BLaER1 treated with 17β-estradiol and CSF1 and Interleukin-3, amounts not matched to agents 10 nM and 100 nM (cell line): ENCODE results near the gene MAP1B.

Experiments used
- H3K27ac ChIP-seq, 11 experiments: shearing (Covaris generic); formaldehyde crosslinking; 2 replicates each; pipeline ENCODE4 v1.8.1; 2022
- H3K27me3 ChIP-seq, 11 experiments: shearing (Covaris generic); formaldehyde crosslinking; 2 replicates each; pipeline ENCODE4 v1.8.1; 2022
- H3K36me3 ChIP-seq, 11 experiments: shearing (Covaris generic); formaldehyde crosslinking; 2 replicates each; pipeline ENCODE4 v1.8.1; 2022
- H3K4me1 ChIP-seq, 10 experiments: shearing (Covaris generic); formaldehyde crosslinking; 2 replicates each; pipeline ENCODE4 v1.8.1; 2022
- H3K4me2 ChIP-seq, 11 experiments: shearing (Covaris generic); formaldehyde crosslinking; 2 replicates each; pipeline ENCODE4 v1.8.1; 2022
- H3K4me3 ChIP-seq, 10 experiments: shearing (Covaris generic); formaldehyde crosslinking; 2 replicates each; pipeline ENCODE4 v1.8.1; 2022
- H3K9ac ChIP-seq, 11 experiments: shearing (Covaris generic); formaldehyde crosslinking; 2 replicates each; pipeline ENCODE4 v1.8.1; 2022
- H3K9me3 ChIP-seq, 11 experiments: shearing (Covaris generic); formaldehyde crosslinking; replicated peaks in 1 of 11; 2 replicates each; pipeline ENCODE4 v1.8.1; 2022
- H4K20me1 ChIP-seq, 11 experiments: shearing (Covaris generic); formaldehyde crosslinking; 2 replicates each; pipeline ENCODE4 v1.8.1; 2022
- Cebpa-rat ChIP-seq, 11 experiments: shearing (Covaris generic); IDR thresholded peaks; 2 replicates each; pipeline ENCODE4 v1.8.1; 2022

The MAP1B gene

DNA sequence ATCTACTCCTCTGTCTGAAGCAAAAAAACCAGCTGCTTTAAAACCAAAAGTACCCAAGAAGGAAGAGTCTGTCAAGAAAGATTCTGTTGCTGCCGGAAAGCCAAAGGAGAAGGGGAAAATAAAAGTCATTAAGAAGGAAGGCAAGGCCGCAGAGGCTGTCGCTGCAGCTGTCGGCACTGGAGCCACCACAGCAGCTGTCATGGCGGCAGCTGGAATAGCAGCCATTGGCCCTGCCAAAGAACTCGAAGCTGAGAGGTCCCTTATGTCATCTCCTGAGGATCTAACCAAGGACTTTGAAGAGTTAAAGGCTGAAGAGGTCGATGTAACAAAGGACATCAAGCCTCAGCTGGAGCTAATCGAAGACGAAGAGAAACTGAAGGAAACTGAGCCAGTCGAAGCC lies 88.3 kb downstream of the MAP1B start:
- H3K4me3 ChIP-seq = no peak overlapping the region
- H4K20me1 ChIP-seq = no peaks in the 10 kb centered on the region
- TF ChIP-seq Cebpa-rat (IDR thresholded peaks at IDR 0.05) = no peak
- peak overlapping the region in 2 of 11 experiments; percentile 7 to 58; a peak in 3 of 22 replicates for H3K27ac ChIP-seq
- H3K4me1 ChIP-seq = peaks cover 12 to 20% (median 18%) of the 10 kb centered on the region in 10 experiments
- peak overlapping the region; percentile 25 to 57 (median 34); a peak in 17 of 22 replicates for H3K4me2 ChIP-seq
- peaks cover 43 to 96% (median 67%) of the 10 kb centered on the region in 11 experiments for H3K36me3 ChIP-seq
- H3K9ac ChIP-seq = no peak overlapping the region
- H3K9me3 ChIP-seq = peaks cover 3 to 26% (median 17%) of the 10 kb centered on the region in 11 experiments; a peak in 9 of 22 replicates
- no peaks in the 10 kb centered on the region for H3K27me3 ChIP-seq

DNA sequence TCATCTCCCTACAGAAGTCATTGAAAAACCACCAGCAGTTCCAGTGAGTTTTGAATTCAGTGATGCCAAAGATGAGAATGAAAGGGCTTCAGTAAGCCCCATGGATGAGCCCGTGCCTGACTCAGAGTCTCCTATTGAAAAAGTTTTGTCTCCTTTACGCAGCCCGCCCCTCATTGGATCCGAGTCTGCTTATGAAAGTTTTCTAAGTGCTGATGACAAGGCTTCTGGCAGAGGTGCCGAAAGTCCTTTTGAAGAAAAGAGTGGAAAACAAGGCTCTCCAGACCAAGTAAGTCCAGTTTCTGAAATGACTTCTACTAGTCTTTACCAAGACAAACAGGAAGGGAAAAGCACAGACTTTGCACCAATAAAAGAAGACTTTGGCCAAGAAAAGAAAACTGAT lies 90.1 kb downstream of the MAP1B start:
- Histone ChIP-seq H3K4me2 (no peak overlapping the region), H3K4me3 (no peak overlapping the region), H3K27me3 (no peaks in the 10 kb centered on the region), H3K27ac (no peak overlapping the region), H3K9ac (no peak overlapping the region), H4K20me1 (no peaks in the 10 kb centered on the region), H3K36me3 (peaks cover 37 to 96% (median 69%) of the 10 kb centered on the region in 11 experiments), H3K9me3 (peaks cover 3 to 26% (median 17%) of the 10 kb centered on the region in 11 experiments; a peak in 9 of 22 replicates), H3K4me1 (peaks cover 12 to 20% (median 18%) of the 10 kb centered on the region in 10 experiments)
- TF ChIP-seq Cebpa-rat (IDR thresholded peaks at IDR 0.05) = no peak

DNA sequence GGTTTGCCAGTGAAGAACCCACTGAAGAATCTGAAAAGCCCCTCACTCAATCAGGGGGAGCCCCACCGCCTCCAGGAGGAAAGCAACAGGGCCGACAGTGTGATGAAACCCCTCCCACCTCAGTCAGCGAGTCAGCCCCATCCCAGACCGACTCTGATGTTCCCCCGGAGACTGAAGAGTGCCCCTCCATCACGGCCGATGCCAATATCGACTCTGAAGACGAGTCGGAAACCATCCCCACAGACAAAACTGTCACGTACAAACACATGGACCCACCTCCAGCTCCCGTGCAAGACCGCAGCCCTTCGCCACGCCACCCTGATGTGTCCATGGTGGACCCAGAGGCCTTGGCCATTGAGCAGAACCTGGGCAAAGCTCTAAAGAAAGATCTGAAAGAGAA lies 92.4 kb downstream of the MAP1B start:
- Histone ChIP-seq H3K4me3 (no peak overlapping the region), H3K9ac (no peak overlapping the region), H4K20me1 (peaks cover 0 to 7% (median 0%) of the 10 kb centered on the region in 11 experiments; a peak in 1 of 22 replicates), H3K27ac (no peak overlapping the region), H3K27me3 (no peaks in the 10 kb centered on the region), H3K36me3 (peaks cover 44 to 96% (median 78%) of the 10 kb centered on the region in 11 experiments), H3K9me3 (peaks cover 3 to 20% (median 17%) of the 10 kb centered on the region in 11 experiments; a peak in 9 of 22 replicates), H3K4me2 (no peak overlapping the region), H3K4me1 (peaks cover 10 to 15% (median 11%) of the 10 kb centered on the region in 10 experiments)
- no peak for TF ChIP-seq Cebpa-rat (IDR thresholded peaks at IDR 0.05)

DNA sequence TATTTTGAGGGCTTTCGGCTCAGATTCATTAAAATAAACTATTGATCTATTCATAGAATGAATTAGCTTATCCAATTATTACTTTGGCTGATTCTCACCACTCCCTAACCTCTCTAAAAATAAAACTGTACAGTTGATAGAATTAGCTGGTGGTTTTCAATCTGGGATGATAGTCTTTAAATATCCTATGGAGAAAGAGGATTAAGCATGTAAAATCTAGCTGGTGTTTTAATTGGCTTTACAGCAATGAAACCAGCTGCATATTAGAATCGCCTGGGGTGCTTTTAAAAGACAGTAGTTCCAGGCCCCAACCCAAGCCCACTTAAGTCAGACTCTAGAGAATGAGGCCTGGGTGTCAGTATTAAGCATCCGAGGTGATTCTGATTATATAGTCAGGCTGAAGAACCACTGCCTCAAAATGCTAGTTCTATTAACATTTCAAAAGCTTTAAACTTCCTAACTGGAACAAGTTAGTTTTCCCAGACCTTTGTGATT lies 95.1 kb downstream of the MAP1B start:
- H3K27ac ChIP-seq = no peak overlapping the region
- no peaks in the 10 kb centered on the region for H3K27me3 ChIP-seq
- H3K9ac ChIP-seq = no peak overlapping the region
- no peak overlapping the region for H3K4me3 ChIP-seq
- peaks cover 0 to 7% (median 0%) of the 10 kb centered on the region in 11 experiments; a peak in 1 of 22 replicates for H4K20me1 ChIP-seq
- TF ChIP-seq Cebpa-rat (IDR thresholded peaks at IDR 0.05) = no peak
- H3K4me2 ChIP-seq = no peak overlapping the region
- peaks cover 49 to 99% (median 77%) of the 10 kb centered on the region in 11 experiments for H3K36me3 ChIP-seq
- H3K4me1 ChIP-seq = no peaks in the 10 kb centered on the region
- H3K9me3 ChIP-seq = peaks cover 0 to under 1% (median 0%) of the 10 kb centered on the region in 11 experiments; a peak in 1 of 22 replicates

DNA sequence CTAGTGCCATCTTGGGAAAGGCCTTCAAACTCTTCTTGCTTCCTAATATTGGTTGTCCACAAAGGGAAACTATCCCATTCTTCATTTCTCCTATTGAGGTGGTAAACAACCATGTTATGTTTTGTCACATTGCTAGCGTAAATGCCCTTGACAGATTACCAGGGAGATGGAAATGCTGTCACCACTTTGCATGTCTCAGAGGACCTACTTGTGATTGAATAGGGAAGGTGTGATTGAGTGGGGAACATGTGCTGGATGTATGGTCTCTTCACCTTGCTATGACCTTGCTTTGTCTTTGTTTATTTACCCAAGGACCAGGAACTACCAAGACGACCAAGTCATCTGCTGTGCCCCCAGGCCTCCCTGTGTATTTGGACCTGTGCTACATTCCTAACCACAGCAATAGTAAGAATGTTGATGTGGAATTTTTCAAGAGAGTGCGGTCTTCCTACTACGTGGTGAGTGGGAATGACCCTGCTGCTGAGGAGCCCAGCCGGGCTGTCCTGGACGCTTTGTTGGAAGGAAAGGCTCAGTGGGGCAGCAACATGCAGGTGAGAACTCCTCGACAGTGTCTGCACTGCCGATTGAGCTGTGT lies 96.1 kb downstream of the MAP1B start:
- peaks cover 0 to 7% (median 0%) of the 10 kb centered on the region in 11 experiments; a peak in 1 of 22 replicates for H4K20me1 ChIP-seq
- no peak overlapping the region for H3K4me2 ChIP-seq
- no peak overlapping the region for H3K4me3 ChIP-seq
- TF ChIP-seq Cebpa-rat (IDR thresholded peaks at IDR 0.05) = no peak
- no peaks in the 10 kb centered on the region for H3K9me3 ChIP-seq
- H3K27me3 ChIP-seq = no peaks in the 10 kb centered on the region
- no peaks in the 10 kb centered on the region for H3K4me1 ChIP-seq
- H3K9ac ChIP-seq = no peak overlapping the region
- H3K36me3 ChIP-seq = peaks cover 42 to 99% (median 71%) of the 10 kb centered on the region in 11 experiments
- H3K27ac ChIP-seq = no peak overlapping the region

DNA sequence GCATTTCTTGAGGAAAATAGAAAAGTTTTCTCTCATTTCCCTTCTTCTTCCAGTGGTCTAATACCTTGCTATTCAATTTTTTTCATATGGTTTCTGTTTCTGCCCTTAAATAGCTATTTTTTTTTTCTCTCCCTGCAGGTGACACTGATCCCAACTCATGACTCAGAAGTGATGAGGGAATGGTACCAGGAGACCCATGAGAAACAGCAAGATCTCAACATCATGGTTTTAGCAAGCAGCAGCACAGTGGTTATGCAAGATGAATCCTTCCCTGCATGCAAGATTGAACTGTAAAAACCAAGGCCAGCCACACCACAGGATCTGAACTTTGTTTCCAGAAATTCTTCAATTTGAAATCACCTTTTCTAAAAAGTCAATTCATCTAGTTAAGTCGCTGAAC lies 97.7 kb downstream of the MAP1B start:
- no peak for TF ChIP-seq Cebpa-rat (IDR thresholded peaks at IDR 0.05)
- peaks cover 27 to 98% (median 55%) of the 10 kb centered on the region in 11 experiments; a peak in 21 of 22 replicates for H3K36me3 ChIP-seq
- H3K4me2 ChIP-seq = no peak overlapping the region
- H3K9ac ChIP-seq = no peak overlapping the region
- no peak overlapping the region for H3K27ac ChIP-seq
- no peaks in the 10 kb centered on the region for H3K27me3 ChIP-seq
- no peaks in the 10 kb centered on the region for H3K9me3 ChIP-seq
- no peak overlapping the region for H3K4me3 ChIP-seq
- peaks cover 0 to 7% (median 0%) of the 10 kb centered on the region in 11 experiments; a peak in 1 of 22 replicates for H4K20me1 ChIP-seq
- no peaks in the 10 kb centered on the region for H3K4me1 ChIP-seq

DNA sequence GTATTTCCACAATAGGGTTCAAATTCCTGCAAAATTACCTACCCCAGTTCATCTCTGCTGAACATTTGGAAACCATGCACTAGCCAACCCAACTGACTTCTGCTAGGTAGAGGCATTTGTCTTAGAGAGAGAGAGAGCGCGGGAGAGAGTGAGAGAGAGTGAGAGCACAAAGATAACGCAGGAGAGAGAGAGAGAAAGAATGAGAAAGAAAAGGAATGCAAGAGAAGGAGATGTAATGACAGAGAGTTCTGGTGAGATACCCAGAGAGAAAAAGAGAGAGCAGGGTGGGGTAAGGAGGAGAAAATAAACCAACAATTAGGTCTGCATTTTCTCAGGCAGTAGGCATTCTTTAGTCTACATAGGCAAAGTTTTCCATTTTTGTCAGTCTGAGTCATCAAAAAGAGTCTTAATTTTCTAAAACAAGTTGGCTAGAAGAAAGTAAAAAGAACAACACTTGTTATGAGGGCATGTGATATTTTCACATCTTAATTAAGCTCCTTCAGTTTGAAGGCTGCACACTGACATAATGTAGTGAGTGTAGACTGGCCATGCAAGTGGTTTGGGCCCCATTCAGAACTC lies 98.2 kb downstream of the MAP1B start:
- Histone ChIP-seq H4K20me1 (peaks cover 0 to 7% (median 0%) of the 10 kb centered on the region in 11 experiments; a peak in 1 of 22 replicates), H3K4me2 (no peak overlapping the region), H3K4me1 (no peaks in the 10 kb centered on the region), H3K9me3 (no peaks in the 10 kb centered on the region), H3K27me3 (no peaks in the 10 kb centered on the region), H3K36me3 (peaks cover 23 to 92% (median 50%) of the 10 kb centered on the region in 11 experiments; a peak in 21 of 22 replicates), H3K4me3 (no peak overlapping the region), H3K9ac (no peak overlapping the region), H3K27ac (no peak overlapping the region)
- TF ChIP-seq Cebpa-rat (IDR thresholded peaks at IDR 0.05) = no peak

DNA sequence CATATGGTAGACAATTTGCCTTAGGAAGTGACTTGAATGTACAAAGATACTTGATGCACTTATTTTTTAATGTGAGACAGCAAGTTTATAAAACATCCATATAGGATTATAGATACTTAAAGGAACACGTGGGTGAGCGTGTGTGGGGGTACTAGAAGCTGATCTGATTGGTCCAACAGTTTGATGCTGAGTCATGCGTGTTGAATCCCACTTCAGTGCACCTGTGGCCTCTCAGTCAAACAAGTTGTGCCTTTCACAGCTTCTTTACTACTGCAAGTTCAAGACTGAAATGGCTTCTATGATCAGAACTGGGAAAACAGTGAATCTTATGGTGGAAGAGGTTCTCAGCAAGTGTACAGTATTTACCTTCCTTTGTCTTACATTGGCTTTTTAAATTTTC lies 98.9 kb downstream of the MAP1B start:
- Histone ChIP-seq H3K36me3 (peaks cover 23 to 86% (median 48%) of the 10 kb centered on the region in 11 experiments; a peak in 21 of 22 replicates), H3K4me2 (no peak overlapping the region), H4K20me1 (peaks cover 0 to 7% (median 0%) of the 10 kb centered on the region in 11 experiments; a peak in 1 of 22 replicates), H3K27ac (no peak overlapping the region), H3K4me1 (0 out of 20 replicates have a peak, but pooled peaks cover 0 to 3% (median 0%) of the 10 kb centered on the region in 10 experiments), H3K4me3 (no peak overlapping the region), H3K9me3 (no peaks in the 10 kb centered on the region), H3K27me3 (no peaks in the 10 kb centered on the region), H3K9ac (no peak overlapping the region)
- TF ChIP-seq Cebpa-rat (IDR thresholded peaks at IDR 0.05) = no peak

DNA sequence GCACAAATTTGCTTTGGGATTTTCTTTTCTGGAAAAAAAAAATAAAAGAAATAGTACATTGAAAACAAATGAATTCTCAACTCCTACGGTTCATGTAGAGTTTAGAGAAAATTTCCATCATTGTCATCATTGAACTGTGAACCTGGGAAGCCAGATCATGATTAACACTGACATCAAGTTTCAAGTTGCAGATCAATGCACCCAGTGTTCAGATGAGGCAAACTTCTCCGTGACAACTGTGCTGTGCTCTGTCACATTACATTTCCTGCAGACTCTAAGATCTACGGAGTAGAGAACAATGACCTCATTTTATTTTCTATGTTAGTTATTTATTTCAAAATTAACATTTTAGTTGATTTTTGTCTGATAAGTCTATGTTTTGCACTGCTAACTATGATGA lies 99.7 kb downstream of the MAP1B start:
- peaks cover 0 to 7% (median 0%) of the 10 kb centered on the region in 11 experiments; a peak in 1 of 22 replicates for H4K20me1 ChIP-seq
- H3K36me3 ChIP-seq = peaks cover 23 to 78% (median 44%) of the 10 kb centered on the region in 11 experiments; a peak in 21 of 22 replicates
- no peaks in the 10 kb centered on the region for H3K9me3 ChIP-seq
- no peak overlapping the region for H3K9ac ChIP-seq
- no peaks in the 10 kb centered on the region for H3K27me3 ChIP-seq
- H3K27ac ChIP-seq = no peak overlapping the region
- H3K4me3 ChIP-seq = no peak overlapping the region
- no peak overlapping the region for H3K4me2 ChIP-seq
- TF ChIP-seq Cebpa-rat (IDR thresholded peaks at IDR 0.05) = no peak
- 0 out of 20 replicates have a peak, but pooled peaks cover 0 to 5% (median 0%) of the 10 kb centered on the region in 10 experiments for H3K4me1 ChIP-seq
